GM18505 (cell line): Measurements from ENCODE around the gene TUBA3E.
"Not testable (repeated sequence)": the region's sequence is repeated elsewhere in the genome, so short reads cannot be mapped to it uniquely, and the experiment has no call there.

ENCODE experiments used
- ATAC-seq: cut with Tn5 transposase; IDR thresholded peaks from one replicate; pipeline ENCODE4 v1.9.1; 2021; ENCODE audit not compliant: unreplicated experiment
- POLR2A ChIP-seq: IDR thresholded peaks from 4 replicates; pipeline ENCODE4 v1.6.1; 2011; ENCODE audit warnings: borderline replicate concordance; ENCODE audit not compliant: insufficient read depth, insufficient read length; ENCODE audit errors: extremely low read depth

The TUBA3E gene

DNA sequence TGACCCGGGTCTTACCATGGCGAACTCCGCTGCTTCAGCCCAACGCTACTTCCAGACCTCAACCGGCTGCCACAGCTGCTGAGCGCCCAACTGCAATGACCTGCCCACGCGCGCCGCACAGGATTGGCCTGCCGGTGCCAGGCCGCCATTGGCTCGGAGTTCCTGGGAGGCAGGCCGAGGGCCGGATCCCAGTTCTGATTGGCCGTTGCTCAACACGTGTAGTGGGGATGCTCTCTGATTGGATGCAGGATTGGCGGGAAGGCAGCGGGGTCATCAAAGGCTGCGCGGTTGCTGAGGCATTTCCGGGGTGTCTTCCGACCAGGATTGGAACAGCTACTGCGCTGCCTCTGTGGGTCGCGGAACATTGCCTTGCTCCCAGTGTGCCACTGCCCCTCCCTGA, at the start of gene TUBA3E:
TUBA3E (minus strand) TSS at position 97 of the 400 bp plus-strand sequence; CDS start at position 18, 79 bp downstream.
- no peak for TF ChIP-seq POLR2A
- ATAC-seq = no peak

DNA sequence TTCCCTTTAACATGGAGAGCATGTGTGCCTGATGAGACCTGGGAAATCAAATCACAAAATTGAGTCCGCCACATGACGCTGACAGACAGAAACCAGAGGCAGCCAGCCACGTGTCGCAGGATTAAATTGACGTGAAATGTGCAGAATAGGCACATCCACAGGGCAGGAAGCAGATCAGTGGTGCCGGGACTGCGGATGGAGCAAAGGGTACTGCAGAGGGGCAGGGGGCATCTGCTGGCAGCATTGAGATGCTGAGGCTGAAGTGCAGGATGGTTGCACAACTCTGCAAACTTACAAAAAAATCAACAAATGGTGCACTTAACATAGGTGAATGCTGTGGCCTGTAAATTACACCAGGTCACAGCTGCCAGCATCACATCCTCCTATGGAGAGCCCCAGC, 48.2 kb upstream of the TUBA3E start:
- no peak for ATAC-seq

GRCh38 chr2:130245976-130246375, 47.7 kb upstream of the TUBA3E start:
- no peak for ATAC-seq
- no peak for TF ChIP-seq POLR2A

More for the DNA sequence above, 48.2 kb upstream of the TUBA3E start:
- no peak for TF ChIP-seq POLR2A

GRCh38 chr2:130243359-130243758, 45.1 kb upstream of the TUBA3E start:
- TF ChIP-seq POLR2A = no peak
- ATAC-seq = no peak

DNA sequence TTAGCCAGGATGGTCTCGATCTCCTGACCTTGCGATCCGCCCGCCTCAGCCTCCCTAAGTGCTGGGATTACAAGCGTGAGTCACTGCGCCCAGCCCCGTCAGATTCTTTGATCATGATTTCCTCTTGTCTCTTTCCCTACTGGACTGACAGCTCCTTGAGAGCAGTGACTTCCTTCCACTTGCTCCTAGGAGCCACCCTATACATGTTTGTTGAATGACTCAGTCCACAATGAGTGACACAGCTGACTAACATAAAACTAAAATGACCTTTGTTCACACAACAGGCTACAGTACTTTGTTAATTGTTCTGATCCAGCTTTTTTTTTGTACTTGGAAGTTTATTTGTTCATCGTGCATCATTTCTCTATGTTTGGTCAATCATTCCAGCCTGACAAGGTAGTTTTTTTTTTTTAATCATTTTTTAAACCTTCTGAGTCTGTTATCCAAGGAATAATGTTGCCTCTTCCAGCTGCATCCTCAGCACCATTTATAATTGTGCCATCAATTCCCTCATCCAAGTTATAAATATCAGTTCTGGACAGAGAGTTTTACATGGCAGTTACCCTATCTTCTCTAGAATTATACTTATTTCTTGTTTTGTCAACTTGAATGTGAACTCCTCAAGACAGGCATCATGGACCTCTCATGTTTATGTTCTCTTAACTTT, 42.9 kb upstream of the TUBA3E start:
- no peak for TF ChIP-seq POLR2A
- ATAC-seq = no peak

DNA sequence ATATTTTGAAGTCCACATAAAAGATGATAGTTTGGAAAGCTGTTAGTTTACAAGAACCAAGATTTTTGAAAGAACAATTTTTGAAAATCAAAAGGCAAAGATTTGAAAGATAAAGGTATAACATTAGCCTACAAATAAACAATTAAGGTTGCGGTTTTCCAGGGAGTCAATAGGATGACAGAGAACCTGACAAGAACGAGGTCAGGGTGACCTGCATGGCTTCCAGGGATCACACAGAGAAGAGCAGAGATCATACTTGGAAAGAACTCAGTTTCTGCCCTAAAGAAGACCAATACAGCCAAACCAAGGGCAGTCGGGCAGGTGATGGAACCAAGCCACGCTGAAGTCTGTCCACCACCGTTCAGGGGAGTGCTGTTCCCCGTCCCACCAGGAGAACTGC, 41.3 kb upstream of the TUBA3E start:
- ATAC-seq = not testable (repeated sequence)

GRCh38 chr2:130233066-130233465, 34.8 kb upstream of the TUBA3E start:
- not testable (repeated sequence) for ATAC-seq

- no peak for TF ChIP-seq POLR2A
- no peak for ATAC-seq
These were observed 33.4 kb upstream of the TUBA3E start for GRCh38 chr2:130231656-130232055.

GRCh38 chr2:130230907-130231306, 32.7 kb upstream of the TUBA3E start:
- not testable (repeated sequence) for ATAC-seq

- not testable (repeated sequence) for ATAC-seq
These were observed 32.1 kb upstream of the TUBA3E start for GRCh38 chr2:130230376-130230775.

GRCh38 chr2:130229161-130229510, 30.9 kb upstream of the TUBA3E start:
- ATAC-seq = not testable (repeated sequence)

DNA sequence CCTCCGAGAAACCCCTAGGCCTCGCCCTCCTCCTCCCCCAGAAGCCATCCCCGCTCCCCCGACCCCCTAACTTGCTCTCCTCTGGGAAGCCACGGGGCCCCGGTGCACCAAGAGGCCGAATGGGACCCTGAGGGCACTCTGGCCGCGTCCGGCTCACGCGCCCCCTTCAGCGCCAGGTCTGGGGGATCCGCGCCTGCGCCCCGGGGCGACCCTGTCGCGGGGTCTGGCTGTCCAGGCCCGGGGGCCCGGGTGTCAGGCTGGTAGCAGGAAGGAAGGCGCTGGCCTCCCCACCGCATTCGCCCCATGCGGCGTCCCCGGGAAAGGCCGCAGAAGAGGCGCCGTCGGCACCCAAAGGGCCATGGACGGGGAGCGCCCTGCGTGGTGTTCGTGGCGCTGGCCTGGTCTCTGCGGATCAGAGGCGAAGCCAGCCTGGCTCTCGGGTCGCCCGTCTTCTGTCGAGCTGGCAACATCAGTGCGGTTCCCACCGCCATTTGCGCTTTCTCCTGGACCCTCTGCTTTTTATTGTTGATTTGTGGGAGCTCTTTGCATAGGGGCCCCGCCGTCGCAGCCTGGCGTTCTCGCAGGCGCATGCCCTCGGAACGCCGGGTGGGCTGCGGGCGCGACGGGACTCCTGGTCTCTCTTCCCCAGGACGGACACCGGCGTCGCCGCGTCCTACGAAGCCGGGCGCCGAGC, 30.4 kb upstream of the TUBA3E start:
- ATAC-seq = not testable (repeated sequence)

GRCh38 chr2:130228005-130228404, 29.8 kb upstream of the TUBA3E start:
- not testable (repeated sequence) for ATAC-seq

DNA sequence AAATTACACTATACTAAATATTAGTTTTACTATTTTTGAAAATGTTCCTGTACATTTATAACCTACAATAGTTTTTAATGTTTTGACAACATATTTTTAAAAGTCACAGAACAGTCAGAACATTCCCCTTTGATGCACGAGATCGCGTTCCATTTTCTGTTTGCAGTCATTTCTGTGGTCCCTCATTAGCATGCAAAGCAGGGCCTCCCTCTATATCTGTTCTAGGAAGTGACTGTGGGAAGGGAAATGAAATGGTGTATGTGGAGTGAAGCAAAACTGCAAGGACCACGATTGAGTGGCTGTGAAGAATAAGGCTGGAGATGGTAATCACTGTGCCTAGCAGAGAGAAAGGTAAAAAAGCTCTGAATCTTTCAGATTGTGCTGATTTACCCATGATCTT, 24.3 kb upstream of the TUBA3E start:
- ATAC-seq = not testable (repeated sequence)

- not testable (repeated sequence) for ATAC-seq
These were observed 22.3 kb upstream of the TUBA3E start for GRCh38 chr2:130220505-130220904.

DNA sequence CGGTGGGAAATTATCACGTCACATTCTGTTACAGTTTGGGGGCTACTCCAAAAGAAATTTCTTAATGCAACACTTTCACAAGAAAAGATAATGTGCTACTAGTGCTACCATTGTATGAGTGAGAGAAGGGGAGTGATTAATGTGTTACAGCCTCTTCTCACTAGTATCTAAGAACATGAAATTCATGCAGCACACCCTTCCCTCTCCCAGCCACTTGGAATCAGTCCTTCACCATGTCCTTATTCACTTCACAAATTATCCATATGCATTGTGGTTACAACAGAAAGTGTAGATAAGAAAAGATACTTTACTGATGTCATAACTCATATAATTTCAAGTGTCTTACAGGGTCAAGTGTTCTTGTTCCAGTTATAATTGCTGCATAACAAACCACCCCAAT, 20.9 kb upstream of the TUBA3E start:
- not testable (repeated sequence) for ATAC-seq

DNA sequence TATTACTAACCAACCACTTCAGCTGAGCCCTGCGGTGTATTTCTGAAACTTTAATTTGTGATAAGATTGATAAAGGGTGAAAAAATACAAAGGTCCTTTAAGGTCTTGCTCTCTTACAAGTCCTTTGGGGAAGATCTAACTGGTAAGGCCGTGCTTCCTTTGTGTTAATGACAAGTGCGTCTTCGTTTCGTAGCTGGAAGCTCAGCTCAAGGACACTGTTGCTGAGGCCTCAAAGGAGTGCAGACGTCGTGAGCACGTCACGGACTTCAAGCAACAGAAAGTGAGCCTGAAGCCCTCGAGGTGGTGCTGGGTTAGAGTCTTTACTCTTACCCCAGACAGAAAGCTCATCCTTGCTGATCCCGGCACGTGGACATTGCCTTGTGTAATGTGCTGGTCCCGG, 8.8 kb upstream of the TUBA3E start:
- ATAC-seq = not testable (repeated sequence)

GRCh38 chr2:130203150-130203549, 4.9 kb upstream of the TUBA3E start:
- not testable (repeated sequence) for ATAC-seq

- ATAC-seq = not testable (repeated sequence)
These were observed 4.3 kb upstream of the TUBA3E start for GRCh38 chr2:130202518-130202917.

- not testable (repeated sequence) for ATAC-seq
These were observed 2.2 kb downstream of the TUBA3E start for GRCh38 chr2:130196052-130196451.

DNA sequence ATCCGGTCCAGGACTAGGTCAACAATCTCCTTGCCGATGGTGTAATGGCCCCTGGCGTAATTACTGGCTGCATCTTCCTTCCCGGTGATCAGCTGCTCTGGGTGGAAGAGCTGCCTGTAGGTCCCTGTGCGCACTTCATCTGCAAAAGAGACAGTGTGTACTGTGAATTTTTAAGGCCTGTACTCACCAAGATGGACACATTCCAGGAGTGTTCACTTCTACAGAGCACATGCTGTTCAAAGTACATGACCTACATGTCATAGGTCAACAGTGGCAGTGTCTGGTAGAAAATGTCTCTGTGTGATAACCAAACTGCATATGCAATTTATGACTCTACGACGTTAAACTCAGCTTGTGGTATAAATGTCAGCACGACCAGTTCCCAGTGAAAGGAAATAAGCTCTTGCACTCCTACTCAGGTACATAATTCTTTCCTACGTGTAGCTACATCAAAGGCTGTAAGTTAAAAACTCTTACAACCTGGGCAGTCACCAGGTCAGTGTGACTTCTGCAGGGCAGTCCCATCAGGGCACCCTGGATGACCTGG, 3.1 kb downstream of the TUBA3E start:
- not testable (repeated sequence) for ATAC-seq
